Neutrophil (primary cell): ENCODE measurements around the gene GALNT7.
"Not testable (repeated sequence)": the region's sequence is repeated elsewhere in the genome, so short reads cannot be mapped to it uniquely, and the experiment has no call there.

Source experiments
- H3K27ac ChIP-seq: fragments of 200-600 bp; sonication (generic); 2 replicates; pipeline ENCODE4 v1.5.1; 2016; ENCODE audit warnings: mild to moderate bottlenecking, moderate library complexity
- H3K27me3 ChIP-seq: fragments of 200-600 bp; sonication (generic); 2 replicates; pipeline ENCODE4 v1.6.0; 2016; ENCODE audit warnings: mild to moderate bottlenecking
- H3K36me3 ChIP-seq: fragments of 200-600 bp; sonication (generic); 2 replicates; pipeline ENCODE4 v1.5.1; 2017
- H3K4me1 ChIP-seq, 2 experiments: fragments of 200-600 bp in 1 of 2; sonication (generic) in 1 of 2; 1 replicate in 1 of 2; 2 replicates in 1 of 2; pipeline versions ENCODE4 v1.5.1 to v1.6.1; 2013 to 2016; ENCODE audit warnings: low read depth in 1 of 2, low read length in 1 of 2, mild to moderate bottlenecking in 1 of 2, moderate library complexity in 1 of 2; ENCODE audit not compliant: control insufficient read depth in 1 of 2, insufficient read depth in 1 of 2
- H3K4me3 ChIP-seq, 2 experiments: fragments of 200-600 bp in 1 of 2; sonication (generic) in 1 of 2; 1 replicate in 1 of 2; 2 replicates in 1 of 2; pipeline ENCODE4 v1.5.1; 2013 to 2016; ENCODE audit warnings: low read depth in 1 of 2, low read length in 1 of 2, mild to moderate bottlenecking in 1 of 2, moderate library complexity in 1 of 2
- H3K9me3 ChIP-seq: fragments of 200-600 bp; sonication (generic); 2 replicates; pipeline ENCODE4 v1.5.1; 2016
- CTCF ChIP-seq: fragments of 200-600 bp; sonication (generic); IDR thresholded peaks from 2 replicates; pipeline ENCODE4 v1.5.1; 2016; ENCODE audit warnings: antibody characterized with exemption

The GALNT7 gene

GRCh38 chr4:173217075-173217474 is 48.5 kb downstream of the GALNT7 start:
- TF ChIP-seq CTCF = no peak
- no peak overlapping the region for H3K27ac ChIP-seq
- H3K36me3 ChIP-seq = no peaks in the 10 kb centered on the region
- H3K4me1 ChIP-seq = no peaks in the 10 kb centered on the region
- no peaks in the 10 kb centered on the region for H3K27me3 ChIP-seq
- H3K9me3 ChIP-seq = no peaks in the 10 kb centered on the region
- H3K4me3 ChIP-seq = no peak overlapping the region

- H3K4me3 ChIP-seq = no peak overlapping the region
- no peak overlapping the region for H3K27ac ChIP-seq
- H3K9me3 ChIP-seq = no peaks in the 10 kb centered on the region
- H3K27me3 ChIP-seq = no peaks in the 10 kb centered on the region
- H3K4me1 ChIP-seq = no peaks in the 10 kb centered on the region
- no peaks in the 10 kb centered on the region for H3K36me3 ChIP-seq
- TF ChIP-seq CTCF = no peak
These were observed 49.1 kb downstream of the GALNT7 start for GRCh38 chr4:173217727-173218126.

GRCh38 chr4:173218411-173219125 is 50.0 kb downstream of the GALNT7 start:
- H3K4me1 ChIP-seq = no peaks in the 10 kb centered on the region
- H3K27ac ChIP-seq = no peak overlapping the region
- no peaks in the 10 kb centered on the region for H3K27me3 ChIP-seq
- TF ChIP-seq CTCF = no peak
- H3K36me3 ChIP-seq = no peaks in the 10 kb centered on the region
- H3K4me3 ChIP-seq = no peak overlapping the region
- H3K9me3 ChIP-seq = no peaks in the 10 kb centered on the region

- not testable (repeated sequence) for H3K27ac ChIP-seq
These were observed 50.5 kb downstream of the GALNT7 start for GRCh38 chr4:173219126-173219437.

GRCh38 chr4:173223743-173224142 is 55.1 kb downstream of the GALNT7 start:
- TF ChIP-seq CTCF = no peak
- Histone ChIP-seq H3K36me3 (no peaks in the 10 kb centered on the region), H3K9me3 (no peaks in the 10 kb centered on the region)

More at GRCh38 chr4:173219126-173219437, 50.5 kb downstream of the GALNT7 start:
- H3K27me3 ChIP-seq, H3K4me3 ChIP-seq, H3K36me3 ChIP-seq, H3K9me3 ChIP-seq, H3K4me1 ChIP-seq: not testable (repeated sequence)

GRCh38 chr4:173226401-173226888 is 57.8 kb downstream of the GALNT7 start:
- no peak for TF ChIP-seq CTCF
- Histone ChIP-seq H3K36me3 (no peaks in the 10 kb centered on the region), H3K4me1 (peaks cover 8 to 21% of the 10 kb centered on the region in 2 experiments), H3K4me3 (no peak overlapping the region), H3K27ac (no peak overlapping the region), H3K27me3 (no peaks in the 10 kb centered on the region), H3K9me3 (no peaks in the 10 kb centered on the region)

More at GRCh38 chr4:173223743-173224142, 55.1 kb downstream of the GALNT7 start:
- no peak overlapping the region for H3K27ac ChIP-seq
- no peak overlapping the region for H3K4me3 ChIP-seq
- no peaks in the 10 kb centered on the region for H3K4me1 ChIP-seq
- no peaks in the 10 kb centered on the region for H3K27me3 ChIP-seq
